A549 (cell line): Measurements from ENCODE around the gene PCDHB3. TPM values are rescaled to one million over a fixed set of nuclear protein-coding genes. Genes with fewer than 3 reads are reported as not detected.

Experiments
- polyA plus RNA-seq, 4 experiments: library from polyadenylated mRNA; depleted of rRNA in 3 of 4; stranded (reverse); fragments of >200 nt; fragmentation: RNase III in 1 of 4; extraction: RNeasy Plus Mini Kit Qiagen cat#74134 plus additional on column Dnase treatment in 1 of 4; gene quantifications; 2 replicates in 3 of 4; 3 replicates in 1 of 4; pipeline ENCODE4 v1.2.3, GENCODE V29; 2011 to 2017

Gene PCDHB3
- polyA plus RNA-seq, 2 of the 4 experiments (the other 2 are of a cell fraction): 0.06 to 0.10 TPM

Other genes starting within 250 kb of the PCDHB3 start
- gene PCDHA10, start 244.6 kb upstream of the PCDHB3 start, polyA plus RNA-seq (2011; rRNA removed): 0.06 and 0.12 TPM in 2 replicates
- gene PCDHA10, start 244.6 kb upstream of the PCDHB3 start, polyA plus RNA-seq (2017; fragmentation: RNase III; extraction: RNeasy Plus Mini Kit Qiagen cat#74134 plus additional on column Dnase treatment): 0.01 TPM in 3 replicates
- 0.20 and 0.27 TPM in 2 replicates for gene PCDHA11, start 231.5 kb upstream of the PCDHB3 start, polyA plus RNA-seq (2011; rRNA removed)
- gene PCDHA11, start 231.5 kb upstream of the PCDHB3 start, polyA plus RNA-seq (2017; fragmentation: RNase III; extraction: RNeasy Plus Mini Kit Qiagen cat#74134 plus additional on column Dnase treatment): 0.08 to 0.16 TPM (median 0.14 TPM) in 3 replicates
- 2.9 and 3.0 TPM in 2 replicates for gene PCDHA12, start 225.2 kb upstream of the PCDHB3 start, polyA plus RNA-seq (2011; rRNA removed)
- gene PCDHA12, start 225.2 kb upstream of the PCDHB3 start, polyA plus RNA-seq (2017; fragmentation: RNase III; extraction: RNeasy Plus Mini Kit Qiagen cat#74134 plus additional on column Dnase treatment): 2.5 TPM in 3 replicates
- 0.09 and 0.14 TPM in 2 replicates for gene PCDHA13, start 218.3 kb upstream of the PCDHB3 start, polyA plus RNA-seq (2011; rRNA removed)
- gene PCDHA13, start 218.3 kb upstream of the PCDHB3 start, polyA plus RNA-seq (2017; fragmentation: RNase III; extraction: RNeasy Plus Mini Kit Qiagen cat#74134 plus additional on column Dnase treatment): not detected in 3 replicates
- gene PCDHAC1, start 174.2 kb upstream of the PCDHB3 start, polyA plus RNA-seq (2011; rRNA removed): 3.3 and 3.5 TPM in 2 replicates
- gene PCDHAC1, start 174.2 kb upstream of the PCDHB3 start, polyA plus RNA-seq (2017; fragmentation: RNase III; extraction: RNeasy Plus Mini Kit Qiagen cat#74134 plus additional on column Dnase treatment): 0.55 to 0.57 TPM (median 0.57 TPM) in 3 replicates
- 5.3 and 6.3 TPM in 2 replicates for gene PCDHAC2, start 134.0 kb upstream of the PCDHB3 start, polyA plus RNA-seq (2011; rRNA removed)
- 1.1 to 1.2 TPM (median 1.2 TPM) in 3 replicates for gene PCDHAC2, start 134.0 kb upstream of the PCDHB3 start, polyA plus RNA-seq (2017; fragmentation: RNase III; extraction: RNeasy Plus Mini Kit Qiagen cat#74134 plus additional on column Dnase treatment)
- gene PCDHB1, start 49.1 kb upstream of the PCDHB3 start, polyA plus RNA-seq (2011; rRNA removed): not detected in 2 replicates
- not detected in 3 replicates for gene PCDHB1, start 49.1 kb upstream of the PCDHB3 start, polyA plus RNA-seq (2017; fragmentation: RNase III; extraction: RNeasy Plus Mini Kit Qiagen cat#74134 plus additional on column Dnase treatment)
- 4.1 and 5.0 TPM in 2 replicates for gene PCDHB2, start 5.9 kb upstream of the PCDHB3 start, polyA plus RNA-seq (2011; rRNA removed)
- gene PCDHB2, start 5.9 kb upstream of the PCDHB3 start, polyA plus RNA-seq (2017; fragmentation: RNase III; extraction: RNeasy Plus Mini Kit Qiagen cat#74134 plus additional on column Dnase treatment): 2.7 to 3.4 TPM (median 3.0 TPM) in 3 replicates
- gene PCDHB4, start 21.3 kb downstream of the PCDHB3 start, polyA plus RNA-seq (2011; rRNA removed): 0.19 and 0.21 TPM in 2 replicates
- gene PCDHB4, start 21.3 kb downstream of the PCDHB3 start, polyA plus RNA-seq (2017; fragmentation: RNase III; extraction: RNeasy Plus Mini Kit Qiagen cat#74134 plus additional on column Dnase treatment): 0.03 to 0.07 TPM (median 0.05 TPM) in 3 replicates
- gene PCDHB5, start 34.7 kb downstream of the PCDHB3 start, polyA plus RNA-seq (2011; rRNA removed): 1.6 and 2.0 TPM in 2 replicates
- gene PCDHB5, start 34.7 kb downstream of the PCDHB3 start, polyA plus RNA-seq (2017; fragmentation: RNase III; extraction: RNeasy Plus Mini Kit Qiagen cat#74134 plus additional on column Dnase treatment): 1.4 to 1.6 TPM (median 1.4 TPM) in 3 replicates
- gene PCDHB6, start 49.6 kb downstream of the PCDHB3 start, polyA plus RNA-seq (2011; rRNA removed): 0.98 and 1.0 TPM in 2 replicates
- 0.79 to 1.0 TPM (median 0.92 TPM) in 3 replicates for gene PCDHB6, start 49.6 kb downstream of the PCDHB3 start, polyA plus RNA-seq (2017; fragmentation: RNase III; extraction: RNeasy Plus Mini Kit Qiagen cat#74134 plus additional on column Dnase treatment)
- gene PCDHB7, start 72.2 kb downstream of the PCDHB3 start, polyA plus RNA-seq (2011; rRNA removed): 0.04 and 0.08 TPM in 2 replicates
- gene PCDHB7, start 72.2 kb downstream of the PCDHB3 start, polyA plus RNA-seq (2017; fragmentation: RNase III; extraction: RNeasy Plus Mini Kit Qiagen cat#74134 plus additional on column Dnase treatment): 0.03 TPM in 2 of 3 replicates, not detected in the other
- 0.50 and 0.52 TPM in 2 replicates for gene PCDHB8, start 77.3 kb downstream of the PCDHB3 start, polyA plus RNA-seq (2011; rRNA removed)
- gene PCDHB8, start 77.3 kb downstream of the PCDHB3 start, polyA plus RNA-seq (2017; fragmentation: RNase III; extraction: RNeasy Plus Mini Kit Qiagen cat#74134 plus additional on column Dnase treatment): 0.37 to 0.50 TPM (median 0.44 TPM) in 3 replicates
- gene PCDHB16, start 81.9 kb downstream of the PCDHB3 start, polyA plus RNA-seq (2011; rRNA removed): 0.13 and 0.24 TPM in 2 replicates
- gene PCDHB16, start 81.9 kb downstream of the PCDHB3 start, polyA plus RNA-seq (2017; fragmentation: RNase III; extraction: RNeasy Plus Mini Kit Qiagen cat#74134 plus additional on column Dnase treatment): 0.05 to 0.10 TPM (median 0.08 TPM) in 3 replicates
- gene PCDHB9, start 86.7 kb downstream of the PCDHB3 start, polyA plus RNA-seq (2011; rRNA removed): 0.12 TPM in 1 of 2 replicates, not detected in the other
- gene PCDHB9, start 86.7 kb downstream of the PCDHB3 start, polyA plus RNA-seq (2017; fragmentation: RNase III; extraction: RNeasy Plus Mini Kit Qiagen cat#74134 plus additional on column Dnase treatment): 0.01 to 0.13 TPM (median 0.11 TPM) in 3 replicates
- 0.03 and 0.06 TPM in 2 replicates for gene PCDHB10, start 91.9 kb downstream of the PCDHB3 start, polyA plus RNA-seq (2011; rRNA removed)
- 0.04 TPM in 1 of 3 replicates, not detected in the others for gene PCDHB10, start 91.9 kb downstream of the PCDHB3 start, polyA plus RNA-seq (2017; fragmentation: RNase III; extraction: RNeasy Plus Mini Kit Qiagen cat#74134 plus additional on column Dnase treatment)
- gene PCDHB11, start 99.2 kb downstream of the PCDHB3 start, polyA plus RNA-seq (2011; rRNA removed): 0.21 and 0.22 TPM in 2 replicates
- 0.05 to 0.08 TPM (median 0.07 TPM) in 3 replicates for gene PCDHB11, start 99.2 kb downstream of the PCDHB3 start, polyA plus RNA-seq (2017; fragmentation: RNase III; extraction: RNeasy Plus Mini Kit Qiagen cat#74134 plus additional on column Dnase treatment)
- gene PCDHB12, start 108.2 kb downstream of the PCDHB3 start, polyA plus RNA-seq (2011; rRNA removed): 0.05 TPM in 2 replicates
- gene PCDHB12, start 108.2 kb downstream of the PCDHB3 start, polyA plus RNA-seq (2017; fragmentation: RNase III; extraction: RNeasy Plus Mini Kit Qiagen cat#74134 plus additional on column Dnase treatment): not detected in 3 replicates
- gene PCDHB13, start 113.4 kb downstream of the PCDHB3 start, polyA plus RNA-seq (2011; rRNA removed): 0.19 and 0.28 TPM in 2 replicates
- gene PCDHB13, start 113.4 kb downstream of the PCDHB3 start, polyA plus RNA-seq (2017; fragmentation: RNase III; extraction: RNeasy Plus Mini Kit Qiagen cat#74134 plus additional on column Dnase treatment): 0.05 to 0.08 TPM (median 0.08 TPM) in 3 replicates
- gene PCDHB14, start 122.9 kb downstream of the PCDHB3 start, polyA plus RNA-seq (2011; rRNA removed): 0.13 and 0.14 TPM in 2 replicates
- 0.05 to 0.12 TPM (median 0.09 TPM) in 3 replicates for gene PCDHB14, start 122.9 kb downstream of the PCDHB3 start, polyA plus RNA-seq (2017; fragmentation: RNase III; extraction: RNeasy Plus Mini Kit Qiagen cat#74134 plus additional on column Dnase treatment)
- 0.09 and 0.13 TPM in 2 replicates for gene PCDHB15, start 144.9 kb downstream of the PCDHB3 start, polyA plus RNA-seq (2011; rRNA removed)
- 0.04 to 0.12 TPM (median 0.05 TPM) in 3 replicates for gene PCDHB15, start 144.9 kb downstream of the PCDHB3 start, polyA plus RNA-seq (2017; fragmentation: RNase III; extraction: RNeasy Plus Mini Kit Qiagen cat#74134 plus additional on column Dnase treatment)
- gene SLC25A2, start 203.6 kb downstream of the PCDHB3 start, polyA plus RNA-seq (2011; rRNA removed): 0.08 TPM in 1 of 2 replicates, not detected in the other
- not detected in 3 replicates for gene SLC25A2, start 203.6 kb downstream of the PCDHB3 start, polyA plus RNA-seq (2017; fragmentation: RNase III; extraction: RNeasy Plus Mini Kit Qiagen cat#74134 plus additional on column Dnase treatment)
- 78.1 and 90.6 TPM in 2 replicates for gene TAF7, start 220.3 kb downstream of the PCDHB3 start, polyA plus RNA-seq (2011; rRNA removed)
- gene TAF7, start 220.3 kb downstream of the PCDHB3 start, polyA plus RNA-seq (2017; fragmentation: RNase III; extraction: RNeasy Plus Mini Kit Qiagen cat#74134 plus additional on column Dnase treatment): 67.3 to 72.6 TPM (median 71.3 TPM) in 3 replicates
- 0.66 and 0.71 TPM in 2 replicates for gene PCDHGA1, start 230.0 kb downstream of the PCDHB3 start, polyA plus RNA-seq (2011; rRNA removed)
- gene PCDHGA1, start 230.0 kb downstream of the PCDHB3 start, polyA plus RNA-seq (2017; fragmentation: RNase III; extraction: RNeasy Plus Mini Kit Qiagen cat#74134 plus additional on column Dnase treatment): 0.32 to 0.42 TPM (median 0.33 TPM) in 3 replicates
- 1.6 and 1.7 TPM in 2 replicates for gene PCDHGA2, start 238.3 kb downstream of the PCDHB3 start, polyA plus RNA-seq (2011; rRNA removed)
- 0.47 to 0.78 TPM (median 0.58 TPM) in 3 replicates for gene PCDHGA2, start 238.3 kb downstream of the PCDHB3 start, polyA plus RNA-seq (2017; fragmentation: RNase III; extraction: RNeasy Plus Mini Kit Qiagen cat#74134 plus additional on column Dnase treatment)
- 0.07 TPM in 1 of 2 replicates, not detected in the other for gene PCDHGA3, start 243.4 kb downstream of the PCDHB3 start, polyA plus RNA-seq (2011; rRNA removed)
- not detected in 3 replicates for gene PCDHGA3, start 243.4 kb downstream of the PCDHB3 start, polyA plus RNA-seq (2017; fragmentation: RNase III; extraction: RNeasy Plus Mini Kit Qiagen cat#74134 plus additional on column Dnase treatment)
- gene PCDHGB1, start 249.6 kb downstream of the PCDHB3 start, polyA plus RNA-seq (2011; rRNA removed): 3.7 and 3.9 TPM in 2 replicates
- 1.3 to 1.6 TPM (median 1.5 TPM) in 3 replicates for gene PCDHGB1, start 249.6 kb downstream of the PCDHB3 start, polyA plus RNA-seq (2017; fragmentation: RNase III; extraction: RNeasy Plus Mini Kit Qiagen cat#74134 plus additional on column Dnase treatment)